Cardiac fibroblast (primary cell): ENCODE data around the gene AKAP1.
A peak's percentile ranks its signal among the peaks of the same experiment; 100 is the strongest.

ENCODE experiments used
- DNase-seq, 2 donors: peaks; one replicate each; pipeline versions ENCODE4 v3.0.0 to v3.0.0-alpha.2; 2010; ENCODE audit warnings: low read depth in 2 of 2
- H3K4me3 ChIP-seq, 2 donors: replicated peaks in 1 of 2; 1 replicate in 1 of 2; 2 replicates in 1 of 2; pipeline ENCODE4 v1.5.1; 2011; ENCODE audit warnings: low read depth in 2 of 2, low read length in 2 of 2, mild to moderate bottlenecking in 2 of 2, moderate library complexity in 1 of 2
- TF ChIP-seq, protein P1 (sequence below): IDR thresholded peaks from one replicate; pipeline ENCODE4 v1.5.1; 2011; ENCODE audit warnings: low read depth, mild to moderate bottlenecking, low read length, inconsistent platforms

Gene AKAP1

DNA sequence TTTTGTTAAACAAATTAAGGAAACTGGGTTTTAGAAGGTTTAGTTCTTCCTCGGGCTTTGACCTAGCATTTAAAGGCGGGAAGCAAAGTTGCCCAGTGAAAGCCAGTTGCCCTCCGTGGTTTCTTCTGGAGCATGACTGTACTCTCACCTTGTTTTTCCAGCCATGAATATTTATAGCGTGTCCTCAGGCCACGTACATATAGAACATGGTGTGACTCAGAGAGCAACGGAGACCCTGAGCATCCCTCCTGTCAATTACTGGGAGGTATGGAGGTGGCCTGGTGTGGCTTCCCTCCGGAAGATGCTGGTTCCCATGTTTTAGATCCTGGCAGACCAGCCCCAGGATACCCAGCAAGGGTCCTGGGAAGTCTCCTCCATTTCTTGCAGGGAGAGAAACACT, 48.4 kb downstream of the AKAP1 start:
- no peak overlapping the region for H3K4me3 ChIP-seq
- DNase-seq: no peak
- TF ChIP-seq, protein P1, sequence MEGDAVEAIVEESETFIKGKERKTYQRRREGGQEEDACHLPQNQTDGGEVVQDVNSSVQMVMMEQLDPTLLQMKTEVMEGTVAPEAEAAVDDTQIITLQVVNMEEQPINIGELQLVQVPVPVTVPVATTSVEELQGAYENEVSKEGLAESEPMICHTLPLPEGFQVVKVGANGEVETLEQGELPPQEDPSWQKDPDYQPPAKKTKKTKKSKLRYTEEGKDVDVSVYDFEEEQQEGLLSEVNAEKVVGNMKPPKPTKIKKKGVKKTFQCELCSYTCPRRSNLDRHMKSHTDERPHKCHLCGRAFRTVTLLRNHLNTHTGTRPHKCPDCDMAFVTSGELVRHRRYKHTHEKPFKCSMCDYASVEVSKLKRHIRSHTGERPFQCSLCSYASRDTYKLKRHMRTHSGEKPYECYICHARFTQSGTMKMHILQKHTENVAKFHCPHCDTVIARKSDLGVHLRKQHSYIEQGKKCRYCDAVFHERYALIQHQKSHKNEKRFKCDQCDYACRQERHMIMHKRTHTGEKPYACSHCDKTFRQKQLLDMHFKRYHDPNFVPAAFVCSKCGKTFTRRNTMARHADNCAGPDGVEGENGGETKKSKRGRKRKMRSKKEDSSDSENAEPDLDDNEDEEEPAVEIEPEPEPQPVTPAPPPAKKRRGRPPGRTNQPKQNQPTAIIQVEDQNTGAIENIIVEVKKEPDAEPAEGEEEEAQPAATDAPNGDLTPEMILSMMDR: no peak

DNA sequence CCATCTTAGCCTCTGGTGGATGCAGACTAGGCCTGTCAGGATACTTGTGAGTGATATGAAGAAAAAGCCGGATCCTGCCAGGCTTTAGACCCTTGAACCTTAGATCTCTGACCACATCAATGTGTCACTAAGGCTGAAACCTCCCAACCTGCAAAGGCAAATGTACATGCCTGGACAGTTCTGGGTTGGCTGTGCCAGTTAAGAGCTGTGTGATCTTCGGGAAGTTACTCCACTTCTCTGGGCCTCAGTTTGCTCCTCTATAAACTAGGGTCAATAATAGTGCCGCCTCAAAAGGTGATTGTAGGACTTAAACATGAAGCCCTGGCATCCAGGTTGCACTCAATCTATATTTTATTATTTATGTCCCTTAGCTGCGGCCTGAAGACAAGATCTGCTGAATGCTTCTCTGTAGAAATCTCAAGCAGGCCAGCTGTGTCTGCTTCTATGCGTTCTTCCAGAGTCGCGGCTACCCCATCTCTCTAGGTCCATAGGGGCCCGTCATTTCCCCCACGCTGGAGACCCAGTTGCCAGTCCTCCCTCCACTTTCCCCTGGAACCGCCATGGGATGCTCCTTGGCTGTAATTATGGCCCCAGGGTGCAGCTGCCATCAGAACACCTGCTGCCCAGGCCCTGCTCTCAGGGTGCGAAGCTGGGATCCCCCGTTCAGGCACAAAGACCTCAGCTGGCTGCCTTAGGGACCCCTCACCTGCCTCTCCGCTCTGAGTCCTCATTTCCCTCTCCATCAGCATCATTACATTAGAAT, 50.2 kb downstream of the AKAP1 start:
- no peak for DNase-seq
- TF ChIP-seq, protein P1: no peak
- no peak overlapping the region for H3K4me3 ChIP-seq

DNA sequence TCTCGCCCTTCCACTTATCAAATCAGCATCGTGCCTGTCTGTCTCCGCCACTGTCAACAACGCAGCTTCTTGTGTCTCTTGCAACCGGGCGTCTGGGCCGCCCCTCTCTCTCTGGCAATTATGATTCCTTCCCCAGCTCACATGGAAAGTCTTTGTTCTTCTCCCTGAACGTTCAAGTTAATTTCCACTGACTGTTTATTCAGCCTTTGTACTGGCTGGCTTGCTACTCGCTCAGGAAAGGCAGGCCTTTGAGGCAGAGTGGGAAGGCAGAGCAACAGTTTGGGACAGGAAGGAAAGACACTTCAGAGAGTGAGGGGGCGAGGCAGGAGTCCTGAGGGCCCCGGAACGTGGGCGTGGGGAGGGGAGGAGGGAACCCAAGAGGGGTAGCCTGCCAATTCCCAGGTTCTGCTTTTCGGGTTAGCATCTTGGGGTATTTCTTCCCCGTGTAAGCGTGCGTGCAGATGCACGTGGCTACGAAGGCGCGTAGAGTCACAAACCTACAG, 50.8 kb downstream of the AKAP1 start:
- no peak for DNase-seq
- TF ChIP-seq, protein P1: no peak
- H3K4me3 ChIP-seq: no peak overlapping the region

DNA sequence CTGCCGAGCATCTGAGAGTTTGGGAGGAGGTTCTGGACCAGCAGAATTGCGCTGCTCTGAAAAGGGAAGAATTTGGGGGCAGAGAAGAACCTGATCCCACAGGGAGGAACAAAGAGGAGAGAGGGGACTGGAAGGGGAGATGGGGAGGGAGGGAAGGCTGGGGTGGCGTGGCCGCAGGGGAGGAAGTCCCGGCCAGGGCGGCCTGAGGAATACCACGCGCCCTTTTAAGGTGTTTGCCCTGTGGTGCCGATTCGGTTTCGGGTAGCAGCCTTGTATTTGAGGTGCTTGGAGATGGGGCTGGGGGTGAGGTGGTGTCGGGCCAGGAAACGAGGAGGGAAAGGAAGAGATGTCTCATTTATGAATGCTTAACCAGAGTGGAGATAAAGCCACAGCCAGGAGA, 51.3 kb downstream of the AKAP1 start:
- no peak overlapping the region for H3K4me3 ChIP-seq
- TF ChIP-seq, protein P1: no peak
- no peak for DNase-seq

DNA sequence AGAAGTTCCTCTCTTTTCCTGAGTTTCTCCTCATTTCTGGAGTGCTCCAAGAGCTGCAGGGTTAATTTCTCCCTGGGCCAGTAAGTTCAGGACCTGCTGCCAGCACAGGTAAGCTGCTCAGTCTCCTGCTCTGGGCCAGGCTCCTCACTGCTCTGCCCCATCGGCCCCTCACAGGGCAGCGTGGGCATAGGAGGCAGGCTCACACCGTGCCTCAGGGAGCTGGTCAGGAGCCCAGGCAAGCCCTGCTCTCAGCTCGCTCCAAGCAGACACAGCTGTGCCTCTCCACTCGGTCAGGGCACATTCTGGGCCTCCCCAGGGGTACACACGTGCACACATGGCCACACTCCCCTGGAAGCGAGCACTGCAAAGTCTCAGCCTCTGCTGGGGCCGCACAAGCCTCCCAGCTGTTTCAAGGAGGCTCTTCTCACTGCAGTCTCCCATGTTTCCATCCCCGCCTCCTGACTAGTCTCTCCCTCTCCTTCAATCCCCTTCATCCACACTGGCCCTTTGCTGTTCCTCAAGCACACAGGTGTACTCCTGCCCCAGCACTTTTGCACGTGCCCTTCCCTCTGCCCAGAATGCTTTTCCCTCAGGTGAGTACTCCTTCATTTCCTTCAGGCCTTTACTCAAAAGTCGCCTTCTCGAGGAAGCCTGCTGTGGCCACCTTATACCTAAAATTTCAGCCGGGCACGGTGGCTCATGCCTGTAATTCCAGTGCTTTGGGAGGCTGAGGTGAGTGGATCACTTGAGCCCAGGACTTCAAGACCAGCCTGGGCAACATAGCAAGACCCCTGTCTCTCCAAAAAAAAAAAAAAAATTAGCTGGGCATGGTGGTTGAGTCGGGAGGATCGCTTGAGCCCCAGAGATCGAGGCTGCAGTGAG, 53.2 kb downstream of the AKAP1 start:
- H3K4me3 ChIP-seq: no peak overlapping the region
- TF ChIP-seq, protein P1: no peak

DNA sequence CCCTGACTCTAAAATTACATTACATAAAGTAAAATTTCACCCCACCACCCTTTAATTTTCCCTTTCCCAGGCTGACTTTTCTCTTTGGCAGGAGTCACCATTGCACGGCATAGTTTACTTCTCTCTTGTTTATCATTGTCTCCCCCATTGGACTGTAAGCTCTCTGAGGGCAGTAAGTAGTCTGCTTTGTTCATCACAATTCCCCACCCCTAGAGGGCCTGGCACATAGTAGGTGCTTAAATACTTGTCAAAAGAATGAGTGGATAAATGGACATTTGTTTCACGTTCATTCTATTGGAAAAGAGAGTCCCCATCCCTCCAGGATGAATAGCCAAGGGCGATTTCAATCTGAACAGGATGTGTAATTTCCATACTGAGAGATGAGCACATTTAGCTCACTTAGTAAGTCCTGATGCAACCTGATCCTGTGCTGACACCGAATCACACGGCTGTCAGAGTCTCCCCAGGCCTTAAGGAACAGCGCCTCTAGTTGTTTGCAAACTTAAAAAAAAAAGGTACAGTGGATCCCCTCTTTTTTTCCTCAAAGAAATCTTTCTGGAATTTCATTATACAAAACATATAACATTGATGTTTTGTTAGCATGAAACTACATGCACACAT, 54.0 kb downstream of the AKAP1 start:
- peak in 1 of 2 donors; percentile 18 for DNase-seq
- TF ChIP-seq, protein P1: no peak
- no peak overlapping the region for H3K4me3 ChIP-seq

More for the DNA sequence above, 53.2 kb downstream of the AKAP1 start:
- no peak for DNase-seq
